HUES64 (cell line): Measurements from ENCODE around the gene ERCC3.

ENCODE experiments used
- H3K27ac ChIP-seq: 2 replicates; pipeline ENCODE4 v1.7.0; 2013; ENCODE audit warnings: low read depth, low read length, inconsistent platforms
- H3K27me3 ChIP-seq: 2 replicates; pipeline ENCODE4 v1.6.1; 2013; ENCODE audit warnings: mild to moderate bottlenecking, low read length; ENCODE audit not compliant: insufficient read depth
- H3K36me3 ChIP-seq: 2 replicates; pipeline ENCODE4 v1.6.1; 2013; ENCODE audit warnings: mild to moderate bottlenecking, low read length; ENCODE audit not compliant: insufficient read depth
- H3K4me1 ChIP-seq: 2 replicates; pipeline ENCODE4 v1.6.1; 2013; ENCODE audit warnings: mild to moderate bottlenecking, low read length, moderate library complexity; ENCODE audit not compliant: insufficient read depth
- H3K4me3 ChIP-seq: 2 replicates; pipeline ENCODE4 v1.5.1; 2013; ENCODE audit warnings: mild to moderate bottlenecking, low read length, moderate library complexity
- H3K9ac ChIP-seq: 2 replicates; pipeline ENCODE4 v1.6.1; 2013; ENCODE audit warnings: mild to moderate bottlenecking, low read depth, low read length
- H3K9me3 ChIP-seq: 2 replicates; pipeline ENCODE4 v1.6.1; 2013; ENCODE audit warnings: low read depth, low read length; ENCODE audit not compliant: insufficient read depth
- WGBS: fragments of 150-250, 120-280 bp; methylation state at CpG from one replicate; pipeline ENCODE4 v1.1.7; 2013; ENCODE audit warnings: missing lambda C conversion rate; 5-methylcytosine and 5-hydroxymethylcytosine counted together

The ERCC3 gene

DNA sequence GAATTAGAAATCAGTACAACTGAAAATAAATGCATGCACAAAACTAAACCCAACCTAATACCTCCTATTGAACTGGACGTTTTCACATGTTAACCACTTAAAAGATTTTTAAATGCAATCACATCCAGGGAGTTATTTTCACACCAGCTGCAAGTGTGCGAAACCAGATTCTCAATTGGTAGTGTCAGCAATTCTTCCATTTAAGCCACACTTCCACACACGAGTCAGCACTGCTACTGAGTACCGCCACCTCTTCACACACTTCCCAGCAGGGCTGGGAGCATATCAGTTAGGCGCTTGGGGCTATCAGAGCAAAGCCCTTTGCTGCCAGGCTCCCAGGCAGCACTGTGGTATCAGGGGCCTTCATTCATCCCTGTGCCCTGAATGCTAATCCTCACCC, 14.2 kb downstream of the ERCC3 start:
- no peak overlapping the region for H3K9ac ChIP-seq
- peaks cover 15% of the 10 kb centered on the region; the same call in 1 of the 2 replicates for H3K9me3 ChIP-seq
- no peaks in the 10 kb centered on the region for H3K27me3 ChIP-seq
- H3K4me1 ChIP-seq, result no peaks in the 10 kb centered on the region
- H3K4me3 ChIP-seq, result no peak overlapping the region
- WGBS, result 93% methylated on average over 5 of the region's 5 CpGs
- H3K27ac ChIP-seq, result no peak overlapping the region
- peaks cover 98% of the 10 kb centered on the region for H3K36me3 ChIP-seq

DNA sequence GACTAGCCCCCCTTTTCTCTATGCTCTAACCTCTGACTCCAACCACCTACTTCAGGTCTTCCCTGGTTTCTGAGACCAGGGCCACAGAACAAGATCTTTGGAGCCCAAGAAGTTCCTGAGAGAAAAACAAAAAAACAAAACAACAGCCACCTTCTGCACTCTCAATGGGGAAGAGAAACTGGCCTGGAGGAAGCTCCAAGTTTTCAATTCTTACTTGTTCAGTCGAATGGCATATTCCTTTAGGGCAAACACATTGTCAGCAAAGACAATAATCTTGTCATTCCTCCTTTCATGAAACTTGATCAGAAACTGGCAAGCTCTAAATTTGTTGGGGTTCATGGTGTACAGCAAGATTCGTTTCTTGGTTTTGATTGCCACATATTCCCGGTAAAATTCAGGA, 15.0 kb downstream of the ERCC3 start:
- H3K4me1 ChIP-seq, result no peaks in the 10 kb centered on the region

DNA sequence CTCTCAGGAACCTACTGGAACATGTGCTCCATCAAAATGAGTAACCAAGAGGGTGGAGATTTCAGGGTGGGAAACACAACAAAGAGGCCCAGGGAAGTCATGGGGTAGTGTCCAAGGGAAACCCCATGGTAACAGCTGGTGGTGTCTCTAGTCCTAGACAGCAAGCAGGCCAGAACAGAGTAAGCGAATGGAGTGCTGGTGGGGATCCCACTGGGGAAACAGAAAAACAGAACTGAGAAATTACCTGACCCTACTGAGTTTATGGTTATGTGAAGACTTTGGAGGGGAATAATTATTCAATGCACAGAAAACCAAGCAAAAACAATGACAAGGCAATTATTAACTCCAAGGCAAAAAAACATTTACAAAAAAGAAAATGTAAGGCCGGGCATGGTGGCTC, 16.9 kb downstream of the ERCC3 start:
- Histone ChIP-seq H3K27me3 (no peaks in the 10 kb centered on the region), H3K36me3 (peaks cover 96% of the 10 kb centered on the region), H3K9ac (no peak overlapping the region), H3K9me3 (no peaks in the 10 kb centered on the region), H3K27ac (no peak overlapping the region), H3K4me1 (no peaks in the 10 kb centered on the region), H3K4me3 (no peak overlapping the region)
- WGBS, result 98% methylated on average over 2 of the region's 2 CpGs

More for the DNA sequence above, 15.0 kb downstream of the ERCC3 start:
- no peak overlapping the region for H3K27ac ChIP-seq
- 95% methylated on average over 3 of the region's 3 CpGs for WGBS
- H3K4me3 ChIP-seq, result no peak overlapping the region
- H3K9ac ChIP-seq, result no peak overlapping the region
- no peaks in the 10 kb centered on the region for H3K27me3 ChIP-seq
- peaks cover 96% of the 10 kb centered on the region for H3K36me3 ChIP-seq
- peaks cover 9% of the 10 kb centered on the region; the same call in 1 of the 2 replicates for H3K9me3 ChIP-seq

DNA sequence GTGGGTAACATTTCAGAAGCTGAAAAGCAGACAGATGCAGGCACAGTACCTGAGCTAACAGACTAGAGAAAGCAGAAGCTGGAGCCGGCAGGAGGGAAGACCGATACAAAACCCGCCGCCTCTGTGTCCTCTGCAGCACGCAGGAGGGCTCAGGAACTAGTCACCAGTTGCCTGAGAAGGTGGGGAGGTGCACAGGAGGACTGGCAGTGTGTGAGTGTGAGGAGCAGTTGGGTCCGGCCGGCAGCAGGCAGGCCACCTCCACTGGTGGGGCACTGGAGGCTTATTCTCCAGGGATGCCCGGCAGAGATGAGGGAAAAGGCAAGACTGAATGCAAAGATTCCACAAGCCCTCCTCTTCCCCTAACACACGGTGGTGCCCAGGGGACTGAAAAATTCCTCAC, 18.2 kb downstream of the ERCC3 start:
- H3K36me3 ChIP-seq, result peaks cover 96% of the 10 kb centered on the region
- H3K4me3 ChIP-seq, result no peak overlapping the region
- WGBS, result 93% methylated on average over 9 of the region's 9 CpGs
- no peak overlapping the region for H3K9ac ChIP-seq
- no peak overlapping the region for H3K27ac ChIP-seq
- H3K27me3 ChIP-seq, result no peaks in the 10 kb centered on the region
- no peaks in the 10 kb centered on the region for H3K9me3 ChIP-seq
- no peaks in the 10 kb centered on the region for H3K4me1 ChIP-seq

DNA sequence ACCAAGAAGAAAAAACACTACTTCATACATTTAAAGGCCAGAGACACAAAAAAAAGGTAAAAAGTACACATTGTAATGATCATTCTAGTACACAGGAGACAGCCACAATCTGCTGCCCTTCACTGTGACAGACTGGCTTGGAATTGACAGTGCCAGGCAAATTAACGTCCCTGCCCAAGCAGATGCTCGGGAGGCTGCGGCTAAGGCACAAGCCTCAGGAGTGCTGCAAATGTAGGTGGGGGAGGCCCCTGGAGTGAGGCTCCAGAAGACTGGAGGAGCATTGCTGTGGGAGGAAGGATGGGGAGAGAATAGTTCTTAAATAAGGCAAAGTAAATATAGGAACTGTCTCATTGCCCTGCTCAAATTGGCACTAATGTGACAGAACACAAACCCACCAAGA, 18.6 kb downstream of the ERCC3 start:
- H3K27me3 ChIP-seq, result no peaks in the 10 kb centered on the region
- H3K27ac ChIP-seq, result no peak overlapping the region
- H3K9me3 ChIP-seq, result no peaks in the 10 kb centered on the region
- no peak overlapping the region for H3K9ac ChIP-seq
- WGBS, result 94% methylated on average over 3 of the region's 3 CpGs
- no peaks in the 10 kb centered on the region for H3K4me1 ChIP-seq
- H3K4me3 ChIP-seq, result no peak overlapping the region
- peaks cover 96% of the 10 kb centered on the region for H3K36me3 ChIP-seq

DNA sequence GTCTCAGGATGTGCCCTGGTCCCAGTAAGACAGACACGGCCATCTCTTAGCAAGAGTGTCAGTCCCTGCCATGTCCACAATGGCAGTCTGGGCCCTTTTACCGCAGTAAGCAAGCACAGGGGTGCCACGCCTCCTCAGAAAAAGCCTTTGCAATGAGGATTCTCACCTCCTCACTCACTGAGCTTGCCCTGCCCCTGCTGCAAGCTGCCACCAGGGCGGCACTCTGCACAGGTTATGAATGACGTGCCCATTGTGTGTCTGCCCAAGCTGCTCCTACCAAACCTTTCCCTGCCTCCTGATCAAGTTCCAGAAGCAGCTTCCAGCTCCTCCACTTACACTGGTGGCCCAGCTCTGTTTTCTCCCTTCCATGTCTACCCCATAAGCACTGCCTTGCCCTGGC, 23.3 kb downstream of the ERCC3 start:
- H3K4me3 ChIP-seq, result no peak overlapping the region
- H3K4me1 ChIP-seq, result no peaks in the 10 kb centered on the region
- H3K9me3 ChIP-seq, result no peaks in the 10 kb centered on the region
- 94% methylated on average over 5 of the region's 5 CpGs for WGBS
- no peak overlapping the region for H3K9ac ChIP-seq
- no peaks in the 10 kb centered on the region for H3K27me3 ChIP-seq
- H3K36me3 ChIP-seq, result peaks cover 90% of the 10 kb centered on the region
- no peak overlapping the region for H3K27ac ChIP-seq

DNA sequence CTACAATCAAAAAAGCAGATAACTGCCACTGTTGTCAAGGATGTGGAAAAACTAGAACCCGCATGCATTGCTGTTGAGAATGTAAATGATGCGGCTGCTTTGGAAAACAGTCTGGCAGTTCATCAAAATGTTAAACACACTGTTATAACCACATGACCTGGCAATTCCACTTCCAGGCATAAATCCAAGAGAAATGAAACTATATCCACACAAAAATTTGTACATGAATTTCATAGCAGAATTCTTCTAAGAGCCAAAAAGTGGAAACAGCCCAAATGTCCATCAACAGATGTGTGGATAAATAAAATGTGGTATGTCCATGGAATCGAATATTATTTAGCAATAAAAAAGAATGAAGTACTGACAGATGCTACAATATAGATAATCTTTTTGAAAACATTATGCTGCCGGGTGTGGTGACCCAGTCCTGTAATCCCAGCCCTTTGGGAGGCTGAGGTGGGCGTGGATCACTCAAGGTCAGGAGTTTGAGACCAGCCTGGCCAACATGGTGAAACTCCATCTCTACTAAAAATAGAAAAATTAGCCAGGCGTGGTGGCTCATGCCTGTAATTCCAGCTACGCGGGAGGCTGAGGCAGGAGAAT, 32.0 kb downstream of the ERCC3 start:
- no peak overlapping the region for H3K27ac ChIP-seq
- H3K4me3 ChIP-seq, result no peak overlapping the region
- WGBS, result 97% methylated on average over 8 of the region's 8 CpGs
- H3K9ac ChIP-seq, result no peak overlapping the region
- H3K4me1 ChIP-seq, result no peaks in the 10 kb centered on the region
- H3K27me3 ChIP-seq, result no peaks in the 10 kb centered on the region
- H3K9me3 ChIP-seq, result no peaks in the 10 kb centered on the region
- H3K36me3 ChIP-seq, result peaks cover 70% of the 10 kb centered on the region

DNA sequence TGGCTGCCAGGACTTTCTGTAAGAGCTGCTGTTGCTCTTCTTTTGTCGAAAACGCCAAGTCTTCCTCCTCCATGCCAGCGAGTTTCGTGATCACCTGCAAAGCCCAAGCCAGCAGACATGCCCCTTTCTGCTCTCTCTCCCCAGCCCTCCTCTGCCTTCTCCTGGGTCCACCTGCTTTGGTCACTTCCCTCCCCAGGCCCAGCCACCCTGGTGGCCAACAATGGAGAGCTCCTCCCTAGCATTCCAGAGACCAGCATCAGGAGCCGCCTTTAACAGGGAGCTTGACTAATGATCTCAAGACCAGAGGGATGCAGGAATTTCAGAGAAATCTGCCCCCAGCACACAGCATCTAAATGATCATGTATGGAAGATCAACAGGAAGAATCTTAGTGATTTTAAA, 34.6 kb downstream of the ERCC3 start:
- no peaks in the 10 kb centered on the region for H3K27me3 ChIP-seq
- H3K36me3 ChIP-seq, result peaks cover 72% of the 10 kb centered on the region
- no peaks in the 10 kb centered on the region for H3K9me3 ChIP-seq

DNA sequence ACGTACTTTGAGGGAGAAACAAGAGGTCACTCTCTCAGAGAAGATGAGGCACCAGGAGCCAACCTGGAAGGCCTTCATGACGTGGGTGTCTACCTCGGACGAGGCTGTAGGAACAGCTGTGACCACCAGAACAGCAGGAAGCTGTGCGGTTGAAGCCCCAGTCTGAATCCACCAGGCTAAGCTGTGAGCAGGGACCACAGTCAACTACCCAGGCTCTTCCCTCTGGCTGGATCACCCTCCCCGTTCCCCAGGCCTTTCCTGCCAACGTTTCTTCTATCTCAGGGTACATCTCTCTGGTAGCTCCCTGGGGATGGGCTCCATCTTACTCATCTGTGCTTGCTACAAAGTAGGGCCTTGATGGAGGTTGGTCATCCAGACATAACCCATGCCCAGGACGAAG, 37.1 kb downstream of the ERCC3 start:
- Histone ChIP-seq H3K27me3 (no peaks in the 10 kb centered on the region), H3K27ac (no peak overlapping the region), H3K9ac (no peak overlapping the region), H3K4me3 (no peak overlapping the region), H3K36me3 (peaks cover 60% of the 10 kb centered on the region), H3K9me3 (no peaks in the 10 kb centered on the region), H3K4me1 (no peaks in the 10 kb centered on the region; the same call in 1 of the 2 replicates)
- WGBS, result 91% methylated on average over 8 of the region's 8 CpGs

More for the DNA sequence above, 34.6 kb downstream of the ERCC3 start:
- WGBS, result 96% methylated on average over 5 of the region's 5 CpGs
- Histone ChIP-seq H3K9ac (no peak overlapping the region), H3K27ac (no peak overlapping the region), H3K4me1 (no peaks in the 10 kb centered on the region; the same call in 1 of the 2 replicates), H3K4me3 (no peak overlapping the region)

DNA sequence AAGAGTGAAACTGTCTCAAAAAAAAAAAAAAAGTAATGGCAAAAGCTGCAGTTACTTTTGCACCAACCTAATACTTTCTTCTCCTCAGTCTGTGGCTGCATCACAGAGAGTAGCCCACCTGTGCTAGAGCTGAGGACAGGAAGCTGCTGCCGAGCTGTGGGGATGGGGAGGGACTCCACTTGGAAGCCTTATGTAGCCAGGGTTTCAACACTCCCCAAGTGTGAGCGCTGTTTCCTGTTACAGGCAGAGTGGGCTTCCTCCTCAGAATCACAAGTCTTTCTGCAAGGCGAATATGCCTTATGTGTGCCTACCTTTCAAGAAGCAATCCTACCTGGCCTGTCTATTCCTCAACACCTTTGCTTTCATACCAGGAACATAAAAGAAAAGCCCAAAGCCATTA, 37.6 kb downstream of the ERCC3 start:
- Histone ChIP-seq H3K27ac (no peak overlapping the region), H3K27me3 (no peaks in the 10 kb centered on the region), H3K4me1 (no peaks in the 10 kb centered on the region; the same call in 1 of the 2 replicates), H3K36me3 (peaks cover 55% of the 10 kb centered on the region), H3K4me3 (no peak overlapping the region), H3K9me3 (no peaks in the 10 kb centered on the region), H3K9ac (no peak overlapping the region)
- WGBS, result 96% methylated on average over 3 of the region's 3 CpGs

DNA sequence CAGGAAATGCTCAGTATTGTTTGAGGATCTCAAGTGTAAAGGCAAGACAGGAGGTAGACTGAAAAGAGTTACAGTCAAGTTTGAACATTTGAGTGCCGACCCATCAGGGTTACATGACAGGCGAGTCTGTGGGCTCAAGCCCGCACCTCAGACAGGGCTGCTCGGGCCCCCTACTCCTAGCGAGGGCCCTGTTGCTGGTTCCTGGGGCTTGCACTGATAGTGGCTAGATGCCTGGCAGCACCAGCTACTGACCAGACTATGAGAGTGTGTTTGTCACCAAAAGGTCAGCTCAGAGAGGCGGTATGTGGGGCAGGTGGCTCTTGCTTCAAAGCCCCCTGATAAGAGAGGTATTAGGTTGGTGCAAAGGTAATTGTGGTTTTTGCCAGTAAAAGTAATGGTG, 38.2 kb downstream of the ERCC3 start:
- H3K9me3 ChIP-seq, result no peaks in the 10 kb centered on the region
- no peaks in the 10 kb centered on the region for H3K27me3 ChIP-seq
- whole genome bisulfite sequencing, result 94% methylated on average over 6 of the region's 6 CpGs
- H3K4me1 ChIP-seq, result no peaks in the 10 kb centered on the region; the same call in 1 of the 2 replicates
- H3K36me3 ChIP-seq, result peaks cover 48% of the 10 kb centered on the region
- no peak overlapping the region for H3K9ac ChIP-seq
- no peak overlapping the region for H3K4me3 ChIP-seq
- H3K27ac ChIP-seq, result no peak overlapping the region

DNA sequence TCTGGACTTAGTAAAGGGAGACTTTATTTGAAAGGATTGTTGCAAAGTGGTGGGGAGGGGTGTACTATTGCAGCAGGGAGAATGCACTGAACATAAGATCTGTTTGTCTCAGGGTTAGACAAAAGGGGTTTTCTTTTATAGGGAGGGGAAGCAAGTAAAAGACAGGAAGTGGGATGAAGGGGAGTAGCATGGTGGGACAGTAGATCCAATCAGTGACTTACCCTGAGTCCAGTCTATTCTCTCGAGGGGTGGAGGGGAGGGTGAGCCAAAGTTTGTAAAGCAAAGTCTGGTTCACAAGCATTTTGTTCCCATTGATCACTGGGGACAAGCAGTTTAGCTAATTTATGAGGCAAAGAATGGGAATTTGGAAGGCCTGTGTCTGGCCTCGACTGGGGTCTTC, 38.8 kb downstream of the ERCC3 start:
- 78% methylated on average over 2 of the region's 2 CpGs for WGBS

More for the DNA sequence above, 38.8 kb downstream of the ERCC3 start:
- no peak overlapping the region for H3K4me3 ChIP-seq
- H3K27me3 ChIP-seq, result no peaks in the 10 kb centered on the region
- no peak overlapping the region for H3K9ac ChIP-seq
- H3K4me1 ChIP-seq, result no peaks in the 10 kb centered on the region; the same call in 1 of the 2 replicates
- H3K9me3 ChIP-seq, result no peaks in the 10 kb centered on the region
- peaks cover 42% of the 10 kb centered on the region for H3K36me3 ChIP-seq
- no peak overlapping the region for H3K27ac ChIP-seq
